ENCODE measurements around the gene SELENON.
A peak's percentile ranks its signal among the peaks of the same experiment; 100 is the strongest.

SELENON gene

GRCh38 chr1:25793585-25794170 is 6.3 kb upstream of the SELENON start:
- DNase-seq (ENCODE audit: low spot score): no peak

GRCh38 chr1:25794325-25794724 is 5.7 kb upstream of the SELENON start:
- no peak for DNase-seq (ENCODE audit: low spot score)

- DNase-seq (ENCODE audit: low spot score): no peak
Measured at GRCh38 chr1:25795211-25795610, 4.8 kb upstream of the SELENON start.

GRCh38 chr1:25795946-25796810 is 3.8 kb upstream of the SELENON start:
- no peak for DNase-seq (ENCODE audit: low spot score)

- peak; percentile 83 for DNase-seq (ENCODE audit: low spot score)
Measured at GRCh38 chr1:25796811-25797458, 3.1 kb upstream of the SELENON start.

- peak; percentile 92 for DNase-seq (ENCODE audit: low spot score)
Measured at GRCh38 chr1:25797939-25798338, 2.1 kb upstream of the SELENON start.

DNA sequence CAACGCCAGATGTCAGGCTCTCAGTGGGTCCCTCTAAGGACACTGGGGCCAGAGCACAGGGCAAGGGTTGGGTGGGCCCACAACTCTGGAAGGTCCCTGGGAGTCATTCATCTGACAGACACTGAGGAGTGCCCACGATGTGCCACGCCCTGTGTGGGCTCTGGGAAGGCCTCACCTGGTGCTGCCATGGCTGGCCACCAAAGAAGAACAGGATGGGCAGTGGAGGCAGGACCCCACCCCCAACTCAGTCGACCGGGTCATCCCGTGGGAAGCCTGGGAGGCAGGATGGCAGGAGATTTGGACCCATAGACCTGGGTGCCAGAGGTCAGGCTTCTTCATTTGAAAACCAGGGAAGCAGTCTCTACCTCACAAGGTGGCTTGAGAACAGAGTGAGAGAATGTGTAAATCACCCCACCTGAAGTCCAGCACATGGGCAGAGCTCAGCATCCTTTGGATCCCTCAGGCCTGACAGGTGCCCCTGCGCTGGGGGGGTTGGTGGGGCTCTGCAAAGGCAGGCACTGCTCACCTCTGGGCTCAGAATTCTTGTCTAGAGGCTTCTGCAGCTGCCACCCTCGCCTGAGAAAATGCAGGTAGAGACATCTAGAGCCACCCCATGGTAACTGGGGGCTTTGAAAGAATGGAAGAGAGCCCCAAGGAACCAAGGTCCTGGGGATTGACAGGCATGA is 1.2 kb upstream of the SELENON start:
- DNase-seq (ENCODE audit: low spot score): no peak

DNA sequence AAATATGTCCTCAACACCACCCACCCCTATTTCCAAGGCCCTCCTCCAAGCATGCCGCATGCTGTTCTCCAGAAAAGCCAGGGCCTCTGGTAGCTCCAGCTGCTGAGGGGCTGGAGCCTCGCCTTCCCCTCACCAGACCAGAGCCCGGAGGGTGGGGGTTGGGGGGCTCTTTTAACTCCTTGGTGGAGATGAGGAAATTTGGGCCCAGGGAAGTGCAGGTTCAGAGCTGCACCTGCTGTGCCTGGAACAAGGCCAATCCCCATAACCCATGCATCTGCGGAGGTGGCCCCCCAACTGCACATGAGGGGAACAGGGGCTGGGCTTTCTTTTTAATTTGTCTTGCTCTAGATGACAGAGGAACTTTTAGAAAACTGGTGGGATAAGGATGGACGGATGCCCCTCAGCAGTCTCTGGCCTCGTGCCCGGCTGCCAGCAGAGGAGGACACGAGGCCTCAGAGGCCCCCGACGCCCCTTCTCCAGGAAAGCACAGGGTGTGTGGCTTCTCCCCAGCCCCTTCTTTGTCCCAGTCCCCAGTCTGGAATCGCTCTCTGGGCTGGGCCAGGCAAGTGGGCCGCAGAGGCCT is 550 bp upstream of the SELENON start:
- DNase-seq (ENCODE audit: low spot score): no peak

DNA sequence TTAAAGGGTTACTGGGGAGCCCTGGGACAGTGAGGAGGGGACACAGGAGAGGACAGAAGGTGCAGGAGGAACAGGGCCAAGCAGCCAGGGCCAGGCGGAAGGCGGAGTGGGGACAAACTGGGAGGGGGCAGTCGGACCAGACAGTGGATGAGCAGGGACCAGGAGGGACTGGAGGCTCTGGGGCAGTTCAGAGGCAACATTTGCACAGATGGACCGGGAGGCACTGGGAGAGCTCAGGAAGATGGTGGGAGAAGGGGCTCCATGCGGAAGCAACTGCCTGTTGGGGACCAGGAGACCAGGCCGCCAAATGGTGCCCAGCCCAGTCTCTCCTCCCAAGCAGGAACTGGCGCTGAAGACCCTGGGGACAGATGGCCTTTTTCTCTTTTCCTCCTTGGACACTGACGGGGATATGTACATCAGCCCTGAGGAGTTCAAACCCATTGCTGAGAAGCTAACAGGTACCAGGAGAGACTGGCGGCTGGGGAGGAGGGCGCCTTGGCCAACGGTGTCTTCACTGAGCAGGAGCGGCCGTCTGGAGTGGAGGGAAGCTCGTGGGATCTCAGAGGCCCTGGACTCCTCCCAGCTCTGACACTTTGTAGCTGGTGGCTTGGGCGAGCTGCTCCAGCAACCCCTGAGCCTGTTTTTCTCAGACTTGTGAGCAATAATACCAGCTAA is 847 bp downstream of the SELENON start:
- no peak for DNase-seq (ENCODE audit: low spot score)

- DNase-seq (ENCODE audit: low spot score): no peak
Measured at GRCh38 chr1:25802915-25803314, 2.9 kb downstream of the SELENON start.

GRCh38 chr1:25803368-25803767 is 3.4 kb downstream of the SELENON start:
- no peak for DNase-seq (ENCODE audit: low spot score)

DNA sequence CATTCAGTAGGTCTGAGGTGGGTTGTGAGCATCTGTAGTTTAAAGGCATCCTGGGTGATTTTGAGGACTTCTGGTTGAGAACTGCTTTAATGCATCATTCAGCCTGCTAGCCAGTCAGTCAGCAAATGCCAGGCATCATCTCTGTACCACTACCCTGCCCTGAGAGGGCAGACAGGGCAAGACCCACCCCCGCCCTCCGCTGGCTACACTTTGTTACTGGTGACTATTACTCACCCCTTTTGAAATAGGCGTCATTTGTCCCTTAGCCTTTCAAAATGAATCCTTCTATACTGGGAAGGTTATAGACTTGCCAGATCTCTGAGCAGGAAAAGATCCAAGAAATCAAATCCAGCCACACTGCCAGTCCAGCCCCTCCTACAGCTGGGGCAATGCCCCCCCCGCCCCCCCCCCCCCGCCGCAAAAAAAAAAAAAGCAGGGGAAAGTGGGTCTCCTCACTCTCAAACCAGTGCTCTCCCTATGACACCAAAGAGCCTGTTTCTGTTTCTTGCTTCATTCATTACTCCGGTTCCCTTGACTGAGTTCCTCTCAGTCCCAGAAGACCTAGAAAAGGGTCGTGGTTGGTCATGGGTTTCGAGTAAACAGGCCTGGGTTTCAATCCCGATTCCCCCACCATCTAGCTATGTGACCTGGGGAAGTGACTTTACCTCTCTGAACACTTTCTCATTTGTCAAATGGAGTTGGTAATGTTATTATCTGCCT is 4.4 kb downstream of the SELENON start:
- DNase-seq (ENCODE audit: low spot score): no peak

GRCh38 chr1:25804964-25805862 is 5.2 kb downstream of the SELENON start:
- no peak for DNase-seq (ENCODE audit: low spot score)

DNA sequence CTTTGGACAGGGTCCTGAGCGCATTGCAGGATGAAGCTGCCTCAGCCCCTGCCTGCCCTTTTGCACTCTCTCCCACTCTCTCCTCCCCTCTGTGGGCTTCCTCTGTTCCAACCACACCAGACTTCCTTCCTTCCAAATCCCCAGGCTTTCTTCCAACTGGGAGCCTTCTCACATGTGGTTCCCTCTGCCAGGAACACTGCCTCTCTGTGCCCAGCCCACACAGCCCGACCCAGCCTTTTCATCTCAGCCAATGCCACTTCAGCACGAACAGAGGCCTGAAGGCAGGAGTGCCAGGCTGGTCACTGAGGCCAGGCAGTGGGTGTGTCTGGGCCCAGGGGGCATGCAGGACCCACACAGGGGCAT is 5.9 kb downstream of the SELENON start:
- DNase-seq (ENCODE audit: low spot score): no peak

- no peak for DNase-seq (ENCODE audit: low spot score)
Measured at GRCh38 chr1:25806418-25806817, 6.4 kb downstream of the SELENON start.

GRCh38 chr1:25807480-25808390 is 7.7 kb downstream of the SELENON start:
- no peak for DNase-seq (ENCODE audit: low spot score)

DNA sequence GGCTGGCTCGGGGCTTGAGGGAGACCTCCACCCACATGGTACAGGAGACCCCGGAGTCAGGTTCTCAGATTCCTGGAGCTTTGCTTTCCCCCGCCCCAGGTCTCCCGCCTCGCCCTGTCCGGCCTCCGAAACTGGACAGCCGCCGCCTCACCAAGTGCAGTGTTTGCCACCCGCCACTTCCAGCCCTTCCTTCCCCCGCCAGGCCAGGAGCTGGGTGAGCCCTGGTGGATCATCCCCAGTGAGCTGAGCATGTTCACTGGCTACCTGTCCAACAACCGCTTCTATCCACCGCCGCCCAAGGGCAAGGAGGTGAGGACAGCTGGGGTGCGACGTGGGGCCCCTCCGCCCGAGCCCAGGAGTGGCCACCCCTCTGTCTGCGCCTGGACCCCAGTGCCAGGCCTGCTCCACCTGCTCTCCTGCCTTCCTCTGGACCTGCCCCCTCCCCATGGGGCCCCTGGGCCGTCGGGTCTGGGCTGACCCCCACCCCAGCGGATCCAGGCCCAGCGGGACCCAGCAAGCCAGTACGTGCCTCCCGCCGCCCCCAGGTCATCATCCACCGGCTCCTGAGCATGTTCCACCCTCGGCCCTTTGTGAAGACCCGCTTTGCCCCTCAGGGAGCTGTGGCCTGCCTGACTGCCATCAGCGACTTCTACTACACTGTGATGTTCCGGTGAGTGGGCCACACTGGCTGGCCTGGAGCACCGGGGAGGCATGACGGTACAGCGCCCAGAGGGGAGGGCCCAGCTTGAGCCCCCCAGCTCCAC is 8.7 kb downstream of the SELENON start:
- DNase-seq (ENCODE audit: low spot score): no peak

GRCh38 chr1:25809283-25809926 is 9.4 kb downstream of the SELENON start:
- DNase-seq (ENCODE audit: low spot score): no peak
